Gastroesophageal sphincter (tissue), 3 donors: ENCODE data around the gene HLA-DPB1.

Experiments
- CTCF ChIP-seq, 4 experiments: fragments of 200-600 bp in 2 of 4; fragments of 450-650 bp in 2 of 4; sonication (generic) in 1 of 4; IDR thresholded peaks; one replicate each; pipeline ENCODE4 v1.5.1; 2017 to 2019; ENCODE audit warnings: antibody characterized with exemption in 4 of 4, mild to moderate bottlenecking in 2 of 4, moderate library complexity in 2 of 4
- EP300 ChIP-seq: sonication (generic); formaldehyde crosslinking; IDR thresholded peaks from one replicate; pipeline ENCODE4 v1.6.1; 2017; ENCODE audit warnings: antibody characterized with exemption, mild to moderate bottlenecking

- TF ChIP-seq EP300 (no peak), CTCF (IDR thresholded peaks at IDR 0.05) (peak; percentile 25 to 52 (median 31))
These were observed 50.4 kb downstream of the HLA-DPB1 start for GRCh38 chr6:33126101-33126714.
